IMR-90 (cell line): ENCODE measurements around the gene ULK2. TPM values are rescaled to one million over a fixed set of nuclear protein-coding genes. Genes with fewer than 3 reads are reported as not detected.

ENCODE experiments used
- ATAC-seq: fragments of 200-7000 bp; cut with Tn5 transposase; 2 replicates; pipeline ENCODE4 v1.9.1; 2020; ENCODE audit warnings: low read depth, mild to moderate bottlenecking, moderate library complexity
- BruUV-seq: library from RNA; stranded (reverse); fragments of 400-500 nt; replicated peaks from 2 replicates; lab custom pipeline; 2021; lab: Mats Ljungman, UMichigan
- CTCF ChIA-PET: fragments of 300-600 bp; formaldehyde crosslinking; extraction: SDS; loops from one replicate; lab custom pipeline; 2021; ENCODE audit warnings: antibody characterized with exemption; lab: Yijun Ruan, JAX
- POLR2A ChIA-PET: fragments of 300-600 bp; sonication (Branson Sonifier 250); formaldehyde crosslinking; loops from one replicate; lab custom pipeline; 2022; ENCODE audit warnings: antibody characterized with exemption; ENCODE audit not compliant: unreplicated experiment; lab: Charles Lee
- DNase-seq: peaks from one replicate; pipeline ENCODE4 v3.0.0; 2013
- H2AFZ ChIP-seq: replicated peaks from 2 replicates; pipeline ENCODE3; 2013; ENCODE audit warnings: low read length, mild to moderate bottlenecking; ENCODE audit not compliant: poor library complexity
- H2AK5ac ChIP-seq: 2 replicates; pipeline ENCODE4 v1.6.1; 2013; ENCODE audit warnings: low read depth, low read length, inconsistent platforms
- H2AK9ac ChIP-seq: replicated peaks from 2 replicates; pipeline ENCODE3; 2013; ENCODE audit warnings: mild to moderate bottlenecking, low read depth, low read length, moderate library complexity; ENCODE audit not compliant: poor library complexity
- H2BK120ac ChIP-seq: 2 replicates; pipeline ENCODE4 v1.6.1; 2013; ENCODE audit warnings: low read depth, low read length, inconsistent platforms
- H2BK15ac ChIP-seq: 3 replicates; pipeline ENCODE4 v1.6.1; 2013; ENCODE audit warnings: low read depth, low read length, inconsistent platforms
- H2BK20ac ChIP-seq: 2 replicates; pipeline ENCODE4 v1.6.1; 2013; ENCODE audit warnings: low read depth, mild to moderate bottlenecking, inconsistent platforms, low read length, moderate library complexity
- H2BK5ac ChIP-seq: 2 replicates; pipeline ENCODE4 v1.6.1; 2013; ENCODE audit warnings: mild to moderate bottlenecking, low read depth, low read length, inconsistent platforms; ENCODE audit not compliant: poor library complexity, severe bottlenecking
- H3K14ac ChIP-seq: replicated peaks from 2 replicates; pipeline ENCODE4 v1.6.1; 2013; ENCODE audit warnings: low read depth, low read length, inconsistent platforms
- H3K18ac ChIP-seq: 2 replicates; pipeline ENCODE4 v1.6.1; 2013; ENCODE audit warnings: low read depth, low read length, control low read depth
- H3K23ac ChIP-seq: 2 replicates; pipeline ENCODE4 v1.6.1; 2013; ENCODE audit warnings: low read depth, low read length, inconsistent platforms
- H3K27ac ChIP-seq: 2 replicates; pipeline ENCODE4 v1.5.1; 2013; ENCODE audit warnings: mild to moderate bottlenecking, control low read depth, low read length; ENCODE audit not compliant: insufficient read depth
- H3K27me3 ChIP-seq: 2 replicates; pipeline ENCODE4 v1.6.1; 2013; ENCODE audit warnings: low read length; ENCODE audit not compliant: control insufficient read depth, insufficient read depth
- H3K36me3 ChIP-seq: 2 replicates; pipeline ENCODE4 v1.6.1; 2013; ENCODE audit warnings: low read length, mixed read lengths; ENCODE audit not compliant: control insufficient read depth, insufficient read depth
- H3K4ac ChIP-seq: 2 replicates; pipeline ENCODE4 v1.6.1; 2013; ENCODE audit warnings: low read depth, low read length, inconsistent platforms
- H3K4me1 ChIP-seq: 2 replicates; pipeline ENCODE4 v1.6.1; 2013; ENCODE audit warnings: low read length, mixed read lengths; ENCODE audit not compliant: control insufficient read depth, insufficient read depth
- H3K4me2 ChIP-seq: 2 replicates; pipeline ENCODE4 v1.6.1; 2013; ENCODE audit warnings: low read depth, mild to moderate bottlenecking, control low read depth, low read length, moderate library complexity
- H3K4me3 ChIP-seq: 2 replicates; pipeline ENCODE4 v1.5.1; 2013; ENCODE audit warnings: low read depth, mild to moderate bottlenecking, control low read depth, low read length, moderate library complexity; ENCODE audit not compliant: insufficient read depth
- H3K56ac ChIP-seq: 2 replicates; pipeline ENCODE4 v1.6.1; 2013; ENCODE audit warnings: low read length, inconsistent platforms; ENCODE audit not compliant: insufficient read depth; ENCODE audit errors: extremely low read depth
- H3K79me1 ChIP-seq, 2 experiments: 2 replicates each; pipeline ENCODE4 v1.6.1; 2013; ENCODE audit warnings: low read length in 2 of 2, inconsistent platforms in 1 of 2, low read depth in 1 of 2
- H3K9ac ChIP-seq: 2 replicates; pipeline ENCODE4 v1.6.1; 2013; ENCODE audit warnings: low read depth, low read length, control low read depth
- H3K9me1 ChIP-seq: 2 replicates; pipeline ENCODE4 v1.6.1; 2013; ENCODE audit warnings: low read length, inconsistent platforms; ENCODE audit not compliant: insufficient read depth
- H3K9me3 ChIP-seq: 2 replicates; pipeline ENCODE4 v1.6.1; 2013; ENCODE audit warnings: low read length; ENCODE audit not compliant: control insufficient read depth, insufficient read depth
- H4K20me1 ChIP-seq: 2 replicates; pipeline ENCODE4 v1.6.1; 2013; ENCODE audit warnings: low read length, inconsistent platforms; ENCODE audit not compliant: insufficient read depth
- H4K5ac ChIP-seq: 2 replicates; pipeline ENCODE4 v1.6.1; 2013; ENCODE audit warnings: mild to moderate bottlenecking, low read depth, low read length, control low read depth
- H4K8ac ChIP-seq, 2 experiments: 2 replicates each; pipeline ENCODE4 v1.6.1; 2013; ENCODE audit warnings: low read depth in 2 of 2, low read length in 2 of 2, control low read depth in 1 of 2, inconsistent platforms in 1 of 2
- H4K91ac ChIP-seq: 2 replicates; pipeline ENCODE4 v1.6.1; 2013; ENCODE audit warnings: low read depth, low read length, inconsistent platforms; ENCODE audit not compliant: insufficient read depth
- WGBS, 2 experiments: methylation state at CpG; one replicate each; pipeline versions ENCODE4 v1.1.5 to v1.1.7; 2013; ENCODE audit warnings: missing lambda C conversion rate in 2 of 2; ENCODE audit not compliant: insufficient read length in 1 of 2; ENCODE audit errors: extremely low coverage in 2 of 2; 5-methylcytosine and 5-hydroxymethylcytosine counted together
- dilution Hi-C: fragments of 300-500 bp; cut with HindIII; formaldehyde crosslinking; loops from one replicate; pipeline ENCODE4 v1.14.3; 2018; ENCODE audit warnings: low sequenced_read_pairs; ENCODE audit not compliant: unreplicated experiment
- in situ Hi-C: fragments of 300-500 bp; cut with MboI; formaldehyde crosslinking; loops from 3 replicates; pipeline ENCODE4 v1.14.3; 2019; ENCODE audit warnings: low sequenced_read_pairs, inconsistent platforms, mixed read lengths
- intact Hi-C: fragments of 100-400 bp; cut with micrococcal nuclease; formaldehyde crosslinking; loops from 2 replicates; pipeline ENCODE4 v1.10.0; 2022
- polyA plus RNA-seq, 3 experiments: library from polyadenylated mRNA; depleted of rRNA; stranded (reverse); fragments of >200 nt; gene quantifications; 2 replicates each; pipeline ENCODE4 v1.2.3, GENCODE V29; 2012; ENCODE audit warnings: low replicate concordance in 1 of 3
- total RNA-seq: library from RNA; depleted of rRNA; stranded (reverse); fragments of >200 nt; gene quantifications from 2 replicates; pipeline ENCODE4 v1.2.3, GENCODE V29; 2012
- TF ChIP-seq, protein P1 (sequence below): conservative IDR thresholded peaks from 2 replicates; pipeline ENCODE4 v1.5.1; 2012; ENCODE audit warnings: mild to moderate bottlenecking, low read depth, low read length, improper control_type of control experiment
- TF ChIP-seq, protein P2 (sequence below): fragments of 150-350 bp; IDR thresholded peaks from 2 replicates; pipeline ENCODE4 v1.6.1; 2016; ENCODE audit warnings: low read depth, mild to moderate bottlenecking, low read length, moderate library complexity, borderline replicate concordance

The ULK2 gene
- total and polyA plus RNA-seq, 2 of the 4 experiments (the other 2 are of a cell fraction): 8.9 to 10.8 TPM

DNA sequence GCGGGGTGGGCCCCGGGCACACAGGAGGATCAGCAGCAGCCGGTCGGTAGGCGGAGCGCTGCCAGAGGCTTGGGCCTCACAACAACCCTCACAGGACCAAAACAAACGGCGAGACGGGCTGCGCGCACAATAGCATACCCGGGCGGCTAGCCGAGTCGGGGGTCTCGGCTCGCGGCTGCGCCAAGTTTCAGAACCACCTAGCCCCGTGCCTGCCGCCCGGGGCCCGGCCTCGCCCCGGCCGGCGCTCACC, 732 bp downstream of the ULK2 start:
- no peaks in the 10 kb centered on the region; the same call in 1 of the 2 replicates for H3K9me1 ChIP-seq
- no peaks in the 10 kb centered on the region for H3K9me3 ChIP-seq
- H3K9ac ChIP-seq: peak overlapping the region; percentile 82
- in situ Hi-C loops (no loop called here), dilution Hi-C loops (no loop called here), intact Hi-C loops (loop anchor here (5.0 kb wide), 1 partner anchor 40 kb away; no protein-coding TSS in a partner anchor)
- no peaks in the 10 kb centered on the region for H3K4me1 ChIP-seq
- no TSS peak for BruUV-seq
- peaks cover 6% of the 10 kb centered on the region in 2 experiments for H3K79me1 ChIP-seq
- peak overlapping the region; percentile 95 for H2AFZ ChIP-seq
- TF ChIP-seq, protein P1, sequence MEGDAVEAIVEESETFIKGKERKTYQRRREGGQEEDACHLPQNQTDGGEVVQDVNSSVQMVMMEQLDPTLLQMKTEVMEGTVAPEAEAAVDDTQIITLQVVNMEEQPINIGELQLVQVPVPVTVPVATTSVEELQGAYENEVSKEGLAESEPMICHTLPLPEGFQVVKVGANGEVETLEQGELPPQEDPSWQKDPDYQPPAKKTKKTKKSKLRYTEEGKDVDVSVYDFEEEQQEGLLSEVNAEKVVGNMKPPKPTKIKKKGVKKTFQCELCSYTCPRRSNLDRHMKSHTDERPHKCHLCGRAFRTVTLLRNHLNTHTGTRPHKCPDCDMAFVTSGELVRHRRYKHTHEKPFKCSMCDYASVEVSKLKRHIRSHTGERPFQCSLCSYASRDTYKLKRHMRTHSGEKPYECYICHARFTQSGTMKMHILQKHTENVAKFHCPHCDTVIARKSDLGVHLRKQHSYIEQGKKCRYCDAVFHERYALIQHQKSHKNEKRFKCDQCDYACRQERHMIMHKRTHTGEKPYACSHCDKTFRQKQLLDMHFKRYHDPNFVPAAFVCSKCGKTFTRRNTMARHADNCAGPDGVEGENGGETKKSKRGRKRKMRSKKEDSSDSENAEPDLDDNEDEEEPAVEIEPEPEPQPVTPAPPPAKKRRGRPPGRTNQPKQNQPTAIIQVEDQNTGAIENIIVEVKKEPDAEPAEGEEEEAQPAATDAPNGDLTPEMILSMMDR: peak; percentile 31
- TF ChIP-seq, protein P2, sequence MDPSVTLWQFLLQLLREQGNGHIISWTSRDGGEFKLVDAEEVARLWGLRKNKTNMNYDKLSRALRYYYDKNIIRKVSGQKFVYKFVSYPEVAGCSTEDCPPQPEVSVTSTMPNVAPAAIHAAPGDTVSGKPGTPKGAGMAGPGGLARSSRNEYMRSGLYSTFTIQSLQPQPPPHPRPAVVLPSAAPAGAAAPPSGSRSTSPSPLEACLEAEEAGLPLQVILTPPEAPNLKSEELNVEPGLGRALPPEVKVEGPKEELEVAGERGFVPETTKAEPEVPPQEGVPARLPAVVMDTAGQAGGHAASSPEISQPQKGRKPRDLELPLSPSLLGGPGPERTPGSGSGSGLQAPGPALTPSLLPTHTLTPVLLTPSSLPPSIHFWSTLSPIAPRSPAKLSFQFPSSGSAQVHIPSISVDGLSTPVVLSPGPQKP: no peak
- 0 out of 2 replicates have a peak overlapping the region, but pooled peaks have one; percentile 16 for H3K56ac ChIP-seq
- H2BK120ac ChIP-seq: no peak overlapping the region
- ChIA-PET POLR2A (no interaction called here), CTCF (interaction anchor here (0.5 to 1.4 kb wide), 2 partner anchors 9 to 40 kb away, joined by 3 read pairs; no protein-coding TSS in a partner anchor)
- no peak overlapping the region for H2BK20ac ChIP-seq
- peak overlapping the region in 1 of 2 experiments; percentile 90; a peak in 2 of 4 replicates for H4K8ac ChIP-seq
- H3K4me3 ChIP-seq: peak overlapping the region; percentile 66
- H2AK5ac ChIP-seq: no peak overlapping the region
- H3K14ac ChIP-seq: 0 out of 2 replicates have a peak overlapping the region, but pooled peaks have one; percentile 28
- 4% methylated on average over 9 of the region's 27 CpGs; no CpG with 5 or more reads in 1 of the 2 experiments for WGBS, 2 experiments
- no peaks in the 10 kb centered on the region for H3K27me3 ChIP-seq
- H4K20me1 ChIP-seq: no peaks in the 10 kb centered on the region
- DNase-seq: peak; percentile 54
- peak; percentile 64 for ATAC-seq
- H4K91ac ChIP-seq: no peak overlapping the region
- peaks cover 2% of the 10 kb centered on the region; the same call in 1 of the 2 replicates for H3K36me3 ChIP-seq
- H3K4me2 ChIP-seq: peak overlapping the region; percentile 99
- H3K23ac ChIP-seq: no peak overlapping the region
- peak overlapping the region; percentile 56 for H3K27ac ChIP-seq
- no peak overlapping the region for H3K18ac ChIP-seq
- no peak overlapping the region for H2BK5ac ChIP-seq
- no peak overlapping the region for H2BK15ac ChIP-seq
- peak overlapping the region; percentile 21 for H2AK9ac ChIP-seq
- H4K5ac ChIP-seq: no peak overlapping the region
- H3K4ac ChIP-seq: peak overlapping the region; percentile 24; the same call in 1 of the 2 replicates
